Naive thymus-derived CD4-positive, alpha-beta T cell (primary cell): ENCODE data around the gene ITPR2. TPM values are rescaled to one million over a fixed set of nuclear protein-coding genes. Genes with fewer than 3 reads are reported as not detected.

Source experiments
- ATAC-seq: fragments of 150-1000 bp; cut with Tn5 transposase; 2 replicates; pipeline ENCODE4 v1.10.0; 2021; ENCODE audit warnings: mild to moderate bottlenecking, moderate library complexity
- CTCF ChIA-PET: fragments of 350-600 bp; sonication (Branson Sonifier 250); formaldehyde crosslinking; loops from one replicate; lab custom pipeline; 2021; ENCODE audit warnings: antibody characterized with exemption; lab: Charles Lee
- POLR2A ChIA-PET: fragments of 350-600 bp; sonication (Branson Sonifier 250); formaldehyde crosslinking; loops from one replicate; lab custom pipeline; 2021; ENCODE audit warnings: antibody characterized with exemption, inconsistent platforms; lab: Charles Lee
- DNase-seq, 9 donors: peaks; one replicate each; pipeline versions ENCODE4 v3.0.0 to v3.0.0-alpha.2; 2020 to 2022; ENCODE audit warnings: mixed read lengths in 1 of 9
- H3K27ac ChIP-seq: one replicate; pipeline ENCODE4 v1.7.0; 2013; ENCODE audit warnings: mild to moderate bottlenecking, low read depth, low read length, moderate library complexity
- H3K27me3 ChIP-seq, 2 donors: one replicate each; pipeline ENCODE4 v1.7.0; 2013; ENCODE audit warnings: low read length in 2 of 2, mild to moderate bottlenecking in 2 of 2, moderate library complexity in 2 of 2; ENCODE audit not compliant: control insufficient read depth in 2 of 2, insufficient read depth in 2 of 2
- H3K36me3 ChIP-seq, 3 experiments: 1 replicate in 2 of 3; 2 replicates in 1 of 3; pipeline ENCODE4 v1.7.0; 2013; ENCODE audit warnings: low read length in 3 of 3, mild to moderate bottlenecking in 3 of 3, moderate library complexity in 1 of 3; ENCODE audit not compliant: insufficient read depth in 3 of 3, control insufficient read depth in 2 of 3
- H3K4me1 ChIP-seq, 2 donors: one replicate each; pipeline ENCODE4 v1.7.0; 2013; ENCODE audit warnings: low read length in 2 of 2, mild to moderate bottlenecking in 2 of 2, moderate library complexity in 1 of 2; ENCODE audit not compliant: control insufficient read depth in 2 of 2, insufficient read depth in 2 of 2
- H3K4me3 ChIP-seq: 2 replicates; pipeline ENCODE4 v1.7.0; 2013; ENCODE audit warnings: mild to moderate bottlenecking, low read length
- H3K9me3 ChIP-seq, 3 experiments: 1 replicate in 2 of 3; 2 replicates in 1 of 3; pipeline ENCODE4 v1.7.0; 2013; ENCODE audit warnings: low read length in 3 of 3; ENCODE audit not compliant: control insufficient read depth in 2 of 3
- H3K27ac Mint-ChIP-seq, 9 donors: one replicate each; pipeline ENCODE4 v1.8.0; 2020 to 2022; ENCODE audit warnings: mixed read lengths in 9 of 9, mild to moderate bottlenecking in 8 of 9, moderate library complexity in 5 of 9, inconsistent platforms in 2 of 9
- H3K27me3 Mint-ChIP-seq, 5 donors: one replicate each; pipeline ENCODE4 v1.8.0; 2021 to 2022; ENCODE audit warnings: mixed read lengths in 5 of 5, mild to moderate bottlenecking in 1 of 5
- H3K36me3 Mint-ChIP-seq, 5 donors: one replicate each; pipeline ENCODE4 v1.8.0; 2020 to 2022; ENCODE audit warnings: mixed read lengths in 5 of 5, mild to moderate bottlenecking in 3 of 5, inconsistent platforms in 1 of 5
- H3K4me1 Mint-ChIP-seq, 7 donors: one replicate each; pipeline ENCODE4 v1.8.0; 2020 to 2022; ENCODE audit warnings: mixed read lengths in 7 of 7, mild to moderate bottlenecking in 3 of 7, inconsistent platforms in 1 of 7
- H3K4me3 Mint-ChIP-seq, 10 donors: one replicate each; pipeline ENCODE4 v1.8.0; 2020 to 2022; ENCODE audit warnings: mild to moderate bottlenecking in 10 of 10, mixed read lengths in 10 of 10, moderate library complexity in 6 of 10, inconsistent platforms in 2 of 10
- H3K9me3 Mint-ChIP-seq, 11 donors: one replicate each; pipeline ENCODE4 v1.8.0; 2020 to 2022; ENCODE audit warnings: mixed read lengths in 11 of 11, mild to moderate bottlenecking in 4 of 11, inconsistent platforms in 1 of 11, moderate library complexity in 1 of 11
- intact Hi-C, 2 donors: fragments of 100-400 bp; cut with micrococcal nuclease; formaldehyde crosslinking; loops; one replicate each; pipeline ENCODE4 v1.15.1; 2023
- polyA plus RNA-seq, 2 donors: library from polyadenylated mRNA; unstranded; fragments of 300-500 nt; fragmentation: Illumina TruSeq; gene quantifications; one replicate each; pipeline ENCODE4 v1.2.3, GENCODE V29; 2021
- total RNA-seq, 6 experiments: library from RNA in 5 of 6; stranded (reverse) in 5 of 6; gene quantifications; 1 replicate in 5 of 6; 2 replicates in 1 of 6; pipeline ENCODE4 v1.2.3 and lab custom pipeline; 2021 to 2026

ITPR2 gene
- total and polyA plus RNA-seq, 7 experiments from 2014 or later, result 11.3 to 71.5 (median 51.4) TPM

- Histone ChIP-seq H3K4me3 (no peak overlapping the region), H3K27ac (no peak overlapping the region), H3K9me3 (no peaks in the 10 kb centered on the region), H3K36me3 (no peaks in the 10 kb centered on the region), H3K4me1 (no peaks in the 10 kb centered on the region), H3K27me3 (no peaks in the 10 kb centered on the region)
- Mint-ChIP-seq H3K27me3 (no peaks in the 10 kb centered on the region), H3K4me1 (peaks cover 0 to 8% (median 0%) of the 10 kb centered on the region in 7 donors), H3K9me3 (peaks cover 0 to 6% (median 0%) of the 10 kb centered on the region in 11 donors), H3K27ac (no peak overlapping the region), H3K36me3 (peaks cover 12 to 55% (median 35%) of the 10 kb centered on the region in 5 donors), H3K4me3 (no peak overlapping the region)
- CTCF ChIA-PET, result no interaction called here
- no peak for ATAC-seq
- POLR2A ChIA-PET, result no interaction called here
- intact Hi-C loops, result no loop called here
- DNase-seq, result no peak
Measured at GRCh38 chr12:26642361-26642760, 190.6 kb downstream of the ITPR2 start.

GRCh38 chr12:26636710-26637328 is 196.2 kb downstream of the ITPR2 start:
- Histone ChIP-seq H3K27me3 (no peaks in the 10 kb centered on the region), H3K9me3 (no peaks in the 10 kb centered on the region), H3K36me3 (no peaks in the 10 kb centered on the region), H3K4me1 (no peaks in the 10 kb centered on the region), H3K4me3 (no peak overlapping the region), H3K27ac (no peak overlapping the region)
- no peak overlapping the region for H3K4me3 Mint-ChIP-seq
- ATAC-seq (no peak), DNase-seq (no peak)
- no peaks in the 10 kb centered on the region for H3K27me3 Mint-ChIP-seq
- no peak overlapping the region for H3K27ac Mint-ChIP-seq
- H3K36me3 Mint-ChIP-seq, result peaks cover 4 to 52% (median 32%) of the 10 kb centered on the region in 5 donors
- POLR2A ChIA-PET, result no interaction called here
- intact Hi-C loops, result no loop called here
- H3K4me1 Mint-ChIP-seq, result peaks cover 0 to 3% (median 0%) of the 10 kb centered on the region in 7 donors
- CTCF ChIA-PET, result no interaction called here
- H3K9me3 Mint-ChIP-seq, result peaks cover 0 to 6% (median 0%) of the 10 kb centered on the region in 11 donors

GRCh38 chr12:26633591-26634210 is 199.3 kb downstream of the ITPR2 start:
- no peaks in the 10 kb centered on the region for H3K27me3 ChIP-seq
- Mint-ChIP-seq H3K9me3 (peaks cover 0 to 1% (median 0%) of the 10 kb centered on the region in 11 donors), H3K4me3 (no peak overlapping the region), H3K27ac (no peak overlapping the region), H3K36me3 (peaks cover 7 to 60% (median 22%) of the 10 kb centered on the region in 5 donors), H3K4me1 (peaks cover 0 to 5% (median 0%) of the 10 kb centered on the region in 7 donors), H3K27me3 (no peaks in the 10 kb centered on the region)
- no peak overlapping the region for H3K4me3 ChIP-seq
- ATAC-seq (no peak), DNase-seq (no peak)
- peaks cover 0 to 17% (median 0%) of the 10 kb centered on the region in 3 experiments for H3K36me3 ChIP-seq
- ChIA-PET POLR2A (no interaction called here), CTCF (interaction anchor here (0.9 kb wide), 1 partner anchor 251 kb away, joined by 4 read pairs; no protein-coding TSS in a partner anchor)
- H3K27ac ChIP-seq, result no peak overlapping the region
- no peaks in the 10 kb centered on the region for H3K4me1 ChIP-seq
- intact Hi-C loops, result no loop called here
- H3K9me3 ChIP-seq, result no peaks in the 10 kb centered on the region

GRCh38 chr12:26632756-26633155 is 200.2 kb downstream of the ITPR2 start:
- ATAC-seq (no peak), DNase-seq (no peak)
- ChIA-PET CTCF (no interaction called here), POLR2A (no interaction called here)
- Mint-ChIP-seq H3K9me3 (peaks cover 0 to 1% (median 0%) of the 10 kb centered on the region in 11 donors), H3K4me3 (no peak overlapping the region), H3K36me3 (peaks cover 7 to 61% (median 22%) of the 10 kb centered on the region in 5 donors), H3K27me3 (no peaks in the 10 kb centered on the region), H3K27ac (no peak overlapping the region), H3K4me1 (peaks cover 0 to 4% (median 0%) of the 10 kb centered on the region in 7 donors)
- Histone ChIP-seq H3K27me3 (no peaks in the 10 kb centered on the region), H3K9me3 (no peaks in the 10 kb centered on the region), H3K27ac (no peak overlapping the region), H3K4me3 (no peak overlapping the region), H3K4me1 (no peaks in the 10 kb centered on the region), H3K36me3 (peaks cover 0 to 17% (median 0%) of the 10 kb centered on the region in 3 experiments)
- intact Hi-C loops, result no loop called here

GRCh38 chr12:26631846-26632245 is 201.1 kb downstream of the ITPR2 start:
- H3K27me3 Mint-ChIP-seq, result no peaks in the 10 kb centered on the region
- peaks cover 0 to 17% (median 0%) of the 10 kb centered on the region in 3 experiments for H3K36me3 ChIP-seq
- H3K27ac Mint-ChIP-seq, result peak overlapping the region in 1 of 9 donors; percentile 37
- no peak for ATAC-seq
- CTCF ChIA-PET, result no interaction called here
- peaks cover 14 to 64% (median 29%) of the 10 kb centered on the region in 5 donors for H3K36me3 Mint-ChIP-seq
- no peak for DNase-seq
- H3K4me1 Mint-ChIP-seq, result peaks cover 0 to 9% (median 0%) of the 10 kb centered on the region in 7 donors
- POLR2A ChIA-PET, result interaction anchor here (0.6 kb wide), 1 partner anchor 191 kb away, joined by 3 read pairs; no protein-coding TSS in a partner anchor
- intact Hi-C loops, result no loop called here
- no peaks in the 10 kb centered on the region for H3K4me1 ChIP-seq
- H3K4me3 ChIP-seq, result no peak overlapping the region
- no peak overlapping the region for H3K27ac ChIP-seq
- peaks cover 0 to 1% (median 0%) of the 10 kb centered on the region in 11 donors for H3K9me3 Mint-ChIP-seq
- H3K27me3 ChIP-seq, result no peaks in the 10 kb centered on the region
- no peak overlapping the region for H3K4me3 Mint-ChIP-seq
- no peaks in the 10 kb centered on the region for H3K9me3 ChIP-seq

- H3K27me3 Mint-ChIP-seq, result no peaks in the 10 kb centered on the region
- Histone ChIP-seq H3K9me3 (no peaks in the 10 kb centered on the region), H3K27ac (no peak overlapping the region), H3K4me3 (no peak overlapping the region), H3K4me1 (no peaks in the 10 kb centered on the region), H3K36me3 (peaks cover 0 to 17% (median 0%) of the 10 kb centered on the region in 3 experiments), H3K27me3 (no peaks in the 10 kb centered on the region)
- no peak overlapping the region for H3K4me3 Mint-ChIP-seq
- ChIA-PET POLR2A (no interaction called here), CTCF (no interaction called here)
- no peak overlapping the region for H3K27ac Mint-ChIP-seq
- H3K36me3 Mint-ChIP-seq, result peaks cover 14 to 70% (median 36%) of the 10 kb centered on the region in 5 donors
- ATAC-seq, result no peak
- intact Hi-C loops, result no loop called here
- peaks cover 0 to 20% (median 0%) of the 10 kb centered on the region in 7 donors for H3K4me1 Mint-ChIP-seq
- no peak for DNase-seq
- H3K9me3 Mint-ChIP-seq, result peaks cover 0 to 1% (median 0%) of the 10 kb centered on the region in 11 donors
Measured at GRCh38 chr12:26630546-26631027, 202.4 kb downstream of the ITPR2 start.
